Muscle of leg (tissue), 16 donors: ENCODE measurements around the gene KRT14. TPM values are rescaled to one million over a fixed set of nuclear protein-coding genes. Genes with fewer than 3 reads are reported as not detected.

Experiments
- DNase-seq: peaks from one replicate; pipeline ENCODE4 v3.0.0; 2013
- H3K27ac ChIP-seq: one replicate; pipeline ENCODE4 v1.5.1; 2013; ENCODE audit warnings: mild to moderate bottlenecking, low read length, control low read depth
- H3K27me3 ChIP-seq: one replicate; pipeline ENCODE4 v1.6.1; 2013; ENCODE audit warnings: low read length; ENCODE audit not compliant: control insufficient read depth, insufficient read depth
- H3K36me3 ChIP-seq: one replicate; pipeline ENCODE4 v1.6.1; 2013; ENCODE audit warnings: low read length; ENCODE audit not compliant: control insufficient read depth, insufficient read depth
- H3K4me1 ChIP-seq: one replicate; pipeline ENCODE4 v1.6.1; 2013; ENCODE audit warnings: low read length; ENCODE audit not compliant: control insufficient read depth, insufficient read depth
- H3K4me3 ChIP-seq: one replicate; pipeline ENCODE4 v1.5.1; 2013; ENCODE audit warnings: low read length, control low read depth
- H3K9me3 ChIP-seq: replicated peaks from 2 replicates; pipeline ENCODE4 v1.6.1; 2013; ENCODE audit warnings: low read depth, low read length; ENCODE audit not compliant: control insufficient read depth
- WGBS: methylation state at CpG from one replicate; pipeline ENCODE4 v1.1.5; 2013; ENCODE audit warnings: missing lambda C conversion rate; ENCODE audit not compliant: insufficient coverage; 5-methylcytosine and 5-hydroxymethylcytosine counted together
- long read RNA-seq, 11 donors: transcript quantifications; one replicate each; lab custom pipeline, GENCODE V29; 2026
- polyA plus RNA-seq, 8 donors: library from polyadenylated mRNA; unstranded; fragments of 120-200 nt; gene quantifications; one replicate each; pipeline versions ENCODE4 v1.2.1 to v1.2.3, GENCODE V29; 2013; ENCODE audit warnings: inconsistent platforms in 1 of 8, low replicate concordance in 1 of 8; ENCODE audit not compliant: insufficient read length in 8 of 8, insufficient read depth in 1 of 8
- total RNA-seq: library from RNA; stranded (reverse); fragments of 120-200 nt; gene quantifications from one replicate; pipeline ENCODE4 v1.2.4, GENCODE V29; 2013

The KRT14 gene
- total RNA-seq: 0.04 TPM
- 10 to 100 TPM in 1 of 8 donors, 1 to 10 TPM in 1, under 1 TPM in 5, not detected in 1; 0.24 to 49.4 (median 0.61) TPM for polyA plus RNA-seq
- long read RNA-seq, donor 1: 0 reads
- long read RNA-seq, donor 2, partial matches to known transcripts: 0 of 5 reads
- long read RNA-seq, donor 2, other reads (novel, unspliced or antisense): 0 of 5 reads
- long read RNA-seq, donor 3, partial matches to known transcripts: 0 of 2 reads
- long read RNA-seq, donor 3, other reads (novel, unspliced or antisense): 0 of 2 reads
- long read RNA-seq, donor 4: 0 reads
- long read RNA-seq, donor 5: 0 reads
- long read RNA-seq, donor 6: 0 reads
- long read RNA-seq, donor 7: 0 reads
- long read RNA-seq, donor 8: 0 reads
- long read RNA-seq, donor 9: 0 reads
- long read RNA-seq, donor 10: 0 reads
- long read RNA-seq, donor 11: 0 reads

DNA sequence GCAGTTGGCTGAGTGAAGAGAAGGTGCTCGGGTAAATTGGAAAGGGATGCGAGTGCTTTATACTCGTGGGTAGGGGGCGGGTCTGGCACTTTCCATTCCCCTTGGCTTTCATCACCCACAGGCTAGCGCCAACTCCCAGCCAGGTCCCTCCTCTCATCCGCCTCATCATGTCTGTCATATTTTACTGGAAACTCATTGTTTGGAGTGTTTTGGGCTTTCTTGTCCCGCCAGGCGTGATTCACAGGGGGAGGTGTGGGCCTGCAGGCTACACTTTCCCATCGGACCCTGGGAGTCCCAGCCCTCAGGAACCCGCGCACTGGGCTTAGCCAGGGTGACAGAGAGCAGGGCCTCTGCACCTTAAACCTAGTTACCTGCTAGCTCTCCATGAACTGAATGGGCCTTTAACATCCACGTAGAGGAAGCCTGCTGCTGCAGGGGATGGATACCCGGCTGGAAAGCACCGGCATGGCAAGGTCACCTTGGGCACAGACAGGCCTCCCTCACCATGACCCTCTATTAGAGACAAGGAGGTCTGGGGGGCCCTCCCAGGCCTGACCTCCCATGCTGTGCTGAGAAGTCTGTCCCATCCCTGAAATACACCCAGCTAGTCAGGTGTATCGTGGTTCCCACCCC, at the start of gene KRT14:
TSS of gene KRT14 (minus strand) at position 33 of the 633 bp plus-strand sequence. CDS start 61 bp downstream, outside the sequence.
- Histone ChIP-seq H3K9me3 (no peaks in the 10 kb centered on the region), H3K27ac (no peak within 1 kb of the TSS), H3K4me1 (no peaks in the 10 kb centered on the region), H3K27me3 (no peaks in the 10 kb centered on the region), H3K36me3 (no peaks in the 10 kb centered on the region), H3K4me3 (no peak within 1 kb of the TSS)
- 71% methylated on average over 6 of the region's 15 CpGs for WGBS
- no peak for DNase-seq

DNA sequence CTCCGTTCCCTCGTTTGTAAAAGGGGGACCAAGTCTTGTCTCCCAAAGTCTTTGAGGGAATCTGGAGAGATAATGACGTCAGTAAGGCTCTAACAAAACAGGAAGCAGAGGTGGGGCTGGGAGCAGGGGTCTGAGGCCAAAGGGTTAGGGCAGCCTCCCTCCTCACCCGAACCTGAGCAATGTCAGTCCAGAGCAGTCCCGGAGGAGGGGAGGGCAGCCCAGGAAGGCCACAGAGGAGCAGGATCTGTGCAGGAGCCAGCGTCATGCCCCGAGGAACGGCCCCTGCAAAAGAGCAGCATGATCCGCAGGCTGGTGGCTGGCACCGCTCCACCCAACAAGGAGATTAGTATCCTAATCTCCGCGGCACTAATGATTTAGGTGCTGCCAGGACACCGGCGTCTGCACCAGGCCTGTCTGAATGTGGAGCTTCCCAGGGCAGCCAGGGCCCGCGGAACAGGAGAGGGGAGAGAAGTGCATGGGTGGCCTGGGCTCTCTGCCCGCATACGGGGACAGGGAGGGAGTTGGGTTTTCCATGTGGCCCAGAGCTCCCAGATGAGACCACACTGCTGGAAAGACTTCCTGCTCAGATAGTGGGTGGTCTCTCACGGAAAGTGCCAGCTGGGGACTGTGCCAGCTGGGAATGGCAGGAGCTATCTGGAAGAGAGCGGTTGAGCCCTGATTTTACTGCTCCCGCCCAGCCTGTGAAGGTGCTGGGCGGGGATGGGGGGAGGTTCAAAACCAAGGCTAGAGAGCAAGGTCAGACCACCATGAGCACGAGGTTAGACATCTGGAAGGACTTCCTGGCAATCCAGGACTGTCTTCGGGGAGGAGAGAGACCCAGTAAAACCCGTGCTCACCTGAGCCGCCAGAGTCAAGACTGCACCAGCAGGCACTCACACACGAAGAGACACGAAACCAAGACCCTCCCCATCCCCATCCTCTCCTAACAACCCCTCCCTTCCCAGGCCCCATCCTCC, 48.7 kb upstream of the KRT14 start:
- H3K4me3 ChIP-seq: no peak overlapping the region
- H3K27me3 ChIP-seq: peaks cover 10% of the 10 kb centered on the region
- H3K9me3 ChIP-seq: no peaks in the 10 kb centered on the region
- WGBS: 27% methylated on average over 21 of the region's 28 CpGs
- peak; percentile 81 for DNase-seq
- no peaks in the 10 kb centered on the region for H3K36me3 ChIP-seq
- H3K27ac ChIP-seq: no peak overlapping the region
- peaks cover 28% of the 10 kb centered on the region for H3K4me1 ChIP-seq

DNA sequence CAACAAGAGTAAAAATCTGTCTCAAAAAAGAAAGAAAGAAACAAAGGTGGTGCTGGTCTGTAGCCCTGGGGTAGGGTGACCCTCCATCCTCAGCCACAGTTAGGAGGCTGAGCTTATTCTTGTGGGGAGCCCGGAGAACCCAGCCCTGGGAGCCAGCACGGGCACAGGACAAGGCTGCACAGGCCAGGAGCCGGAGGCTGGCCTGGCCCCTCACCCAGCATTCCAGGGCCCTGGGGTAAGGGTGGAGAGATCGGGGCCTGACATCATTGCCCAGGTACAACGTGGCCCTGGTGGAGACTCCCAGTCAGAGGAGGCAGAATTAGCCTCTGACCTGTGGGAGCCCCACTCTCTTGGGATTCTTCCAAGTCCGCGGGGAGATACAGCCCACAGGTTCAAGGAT, 47.9 kb upstream of the KRT14 start:
- no peak overlapping the region for H3K27ac ChIP-seq
- H3K27me3 ChIP-seq: peaks cover 8% of the 10 kb centered on the region
- no peaks in the 10 kb centered on the region for H3K36me3 ChIP-seq
- no peak for DNase-seq
- H3K4me3 ChIP-seq: no peak overlapping the region
- peaks cover 28% of the 10 kb centered on the region for H3K4me1 ChIP-seq
- no peaks in the 10 kb centered on the region for H3K9me3 ChIP-seq
- 62% methylated on average over 4 of the region's 7 CpGs for WGBS

DNA sequence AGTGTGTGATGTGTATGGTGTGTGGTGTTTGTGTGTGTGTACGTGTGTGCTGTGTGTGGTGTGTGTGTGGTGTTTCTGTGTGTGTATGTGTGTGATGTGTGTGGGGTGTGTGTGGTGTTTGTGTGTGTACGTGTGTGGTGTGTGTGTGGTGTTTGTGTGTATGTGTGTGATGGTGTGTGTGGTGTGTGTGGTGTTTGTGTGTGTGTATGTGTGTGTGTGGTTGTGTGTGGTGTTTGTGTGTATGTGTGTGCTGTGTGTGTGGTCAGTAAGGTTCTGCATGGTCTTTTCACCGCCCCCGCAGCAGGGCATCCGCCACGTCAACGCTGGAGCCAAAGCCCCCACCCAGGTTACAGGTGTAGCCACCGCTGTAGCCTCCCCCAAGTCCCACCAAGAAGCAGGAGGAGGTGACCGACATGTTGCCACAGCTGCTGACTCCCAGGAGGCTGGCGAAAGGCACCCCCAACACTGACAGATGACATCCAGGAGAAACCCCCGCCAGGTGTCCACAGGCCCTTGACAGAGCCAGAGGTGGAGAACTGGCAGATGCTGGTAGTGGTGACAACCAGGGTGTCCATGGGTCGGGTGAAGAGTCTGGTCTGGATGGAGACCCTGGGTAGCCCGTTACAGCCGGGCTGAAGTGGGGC, 47.0 kb upstream of the KRT14 start:
- no peak for DNase-seq
- H3K4me3 ChIP-seq: no peak overlapping the region
- no peak overlapping the region for H3K27ac ChIP-seq
- peaks cover 28% of the 10 kb centered on the region for H3K4me1 ChIP-seq
- H3K9me3 ChIP-seq: no peaks in the 10 kb centered on the region
- H3K27me3 ChIP-seq: peaks cover 8% of the 10 kb centered on the region
- 77% methylated on average over 4 of the region's 14 CpGs for WGBS
- no peaks in the 10 kb centered on the region for H3K36me3 ChIP-seq

DNA sequence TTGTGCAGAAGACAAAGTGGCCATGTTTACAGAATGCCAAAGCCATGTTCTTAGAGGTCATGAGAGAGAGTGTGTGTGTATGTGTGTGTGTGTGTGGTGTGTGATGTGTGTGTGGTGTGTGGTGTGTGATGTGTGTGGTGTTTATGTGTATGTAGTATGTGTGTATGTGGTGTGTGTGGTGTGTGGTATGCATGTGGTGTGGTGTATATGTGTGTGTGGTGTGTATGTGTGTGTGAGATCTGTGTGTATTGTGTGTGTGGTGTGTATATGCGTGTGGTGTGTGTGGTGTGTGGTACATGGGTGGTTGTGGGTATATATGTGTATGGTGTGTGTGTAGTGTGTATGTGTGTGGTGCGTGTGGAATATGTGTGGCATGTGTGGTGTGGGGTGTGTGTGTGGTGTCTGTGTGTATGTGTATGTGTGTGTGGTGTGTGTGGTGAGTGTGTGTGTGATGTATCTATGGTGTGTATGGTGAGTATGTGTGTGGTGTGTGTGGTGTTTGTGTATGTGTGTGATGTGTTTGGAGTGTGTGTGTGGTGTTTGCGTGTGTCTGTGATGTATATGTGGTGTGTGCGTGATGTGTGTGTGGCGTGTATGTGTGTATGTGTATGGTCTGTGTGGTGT, 45.9 kb upstream of the KRT14 start:
- H3K27ac ChIP-seq: no peak overlapping the region
- peaks cover 8% of the 10 kb centered on the region for H3K27me3 ChIP-seq
- DNase-seq: no peak
- no peaks in the 10 kb centered on the region for H3K36me3 ChIP-seq
- no peak overlapping the region for H3K4me3 ChIP-seq
- peaks cover 34% of the 10 kb centered on the region for H3K4me1 ChIP-seq
- WGBS: 80% methylated on average over 5 of the region's 5 CpGs
- no peaks in the 10 kb centered on the region for H3K9me3 ChIP-seq

DNA sequence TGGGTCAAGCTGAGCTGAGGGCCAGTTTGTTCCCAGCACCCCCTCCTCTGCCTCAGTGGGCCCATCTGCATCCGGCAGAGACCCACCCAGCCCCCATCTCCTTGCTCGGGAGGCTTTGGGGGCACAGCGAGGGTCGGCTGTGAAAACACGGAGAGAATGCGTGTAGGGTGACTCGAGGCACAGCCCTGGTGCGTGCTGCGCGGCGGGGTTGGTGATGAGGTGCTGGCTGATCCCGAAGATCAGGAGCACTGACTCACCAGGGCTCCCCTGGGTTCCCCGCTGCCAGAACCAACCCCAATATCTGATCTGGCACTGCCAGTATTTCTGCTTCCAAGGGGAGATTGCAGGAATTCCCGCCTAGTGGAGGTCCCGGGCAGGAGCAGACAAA, 45.2 kb upstream of the KRT14 start:
- no peak overlapping the region for H3K4me3 ChIP-seq
- peaks cover 33% of the 10 kb centered on the region for H3K4me1 ChIP-seq
- H3K9me3 ChIP-seq: no peaks in the 10 kb centered on the region
- H3K27me3 ChIP-seq: peaks cover 8% of the 10 kb centered on the region
- WGBS: 94% methylated on average over 13 of the region's 15 CpGs
- no peak for DNase-seq
- H3K27ac ChIP-seq: no peak overlapping the region
- no peaks in the 10 kb centered on the region for H3K36me3 ChIP-seq

DNA sequence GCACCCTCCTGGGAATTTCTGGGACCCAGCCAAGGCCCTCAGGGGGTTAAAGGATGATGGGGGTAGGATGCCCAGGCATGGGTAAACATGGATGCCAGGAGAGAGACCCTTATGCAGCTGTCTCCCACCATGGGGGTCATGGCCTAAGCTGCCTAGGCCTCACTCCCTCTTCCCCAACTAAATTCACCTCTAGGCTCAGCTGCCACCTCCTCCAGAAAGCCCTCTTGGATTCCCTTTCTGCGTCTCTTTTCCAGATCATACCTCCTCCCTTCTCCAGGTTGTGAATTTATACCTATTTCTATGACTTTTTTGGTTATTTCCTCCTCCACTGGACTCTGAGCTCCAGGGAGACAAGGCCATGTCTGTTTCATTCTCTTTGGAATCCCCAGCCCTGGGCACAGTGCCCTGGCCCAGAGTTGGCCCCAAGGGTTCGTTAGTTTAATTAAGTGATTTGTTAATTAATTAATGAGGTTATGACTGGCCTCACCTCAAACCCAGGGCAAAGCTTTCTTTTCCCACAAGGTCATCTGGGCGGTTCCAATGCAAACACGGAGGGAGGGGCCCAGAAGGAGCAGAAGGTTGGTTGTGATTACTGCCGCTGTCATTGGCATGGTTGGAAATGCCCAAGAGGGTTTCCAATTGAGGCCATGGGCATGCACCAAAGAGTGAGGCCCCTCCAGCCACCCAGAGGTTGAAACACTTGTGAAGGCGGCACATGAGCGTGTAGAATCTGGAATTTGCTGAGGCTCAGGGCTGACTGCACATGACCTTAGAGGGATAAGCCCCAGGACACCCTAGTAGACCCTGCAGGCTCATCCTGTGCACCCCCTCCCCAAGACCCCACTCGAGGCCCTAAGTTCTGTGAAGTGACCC, 44.6 kb upstream of the KRT14 start:
- no peak for DNase-seq
- H3K27me3 ChIP-seq: peaks cover 5% of the 10 kb centered on the region
- H3K27ac ChIP-seq: no peak overlapping the region
- no peaks in the 10 kb centered on the region for H3K9me3 ChIP-seq
- no peak overlapping the region for H3K4me3 ChIP-seq
- peaks cover 27% of the 10 kb centered on the region for H3K4me1 ChIP-seq
- WGBS: 80% methylated on average over 6 of the region's 8 CpGs
- H3K36me3 ChIP-seq: no peaks in the 10 kb centered on the region

DNA sequence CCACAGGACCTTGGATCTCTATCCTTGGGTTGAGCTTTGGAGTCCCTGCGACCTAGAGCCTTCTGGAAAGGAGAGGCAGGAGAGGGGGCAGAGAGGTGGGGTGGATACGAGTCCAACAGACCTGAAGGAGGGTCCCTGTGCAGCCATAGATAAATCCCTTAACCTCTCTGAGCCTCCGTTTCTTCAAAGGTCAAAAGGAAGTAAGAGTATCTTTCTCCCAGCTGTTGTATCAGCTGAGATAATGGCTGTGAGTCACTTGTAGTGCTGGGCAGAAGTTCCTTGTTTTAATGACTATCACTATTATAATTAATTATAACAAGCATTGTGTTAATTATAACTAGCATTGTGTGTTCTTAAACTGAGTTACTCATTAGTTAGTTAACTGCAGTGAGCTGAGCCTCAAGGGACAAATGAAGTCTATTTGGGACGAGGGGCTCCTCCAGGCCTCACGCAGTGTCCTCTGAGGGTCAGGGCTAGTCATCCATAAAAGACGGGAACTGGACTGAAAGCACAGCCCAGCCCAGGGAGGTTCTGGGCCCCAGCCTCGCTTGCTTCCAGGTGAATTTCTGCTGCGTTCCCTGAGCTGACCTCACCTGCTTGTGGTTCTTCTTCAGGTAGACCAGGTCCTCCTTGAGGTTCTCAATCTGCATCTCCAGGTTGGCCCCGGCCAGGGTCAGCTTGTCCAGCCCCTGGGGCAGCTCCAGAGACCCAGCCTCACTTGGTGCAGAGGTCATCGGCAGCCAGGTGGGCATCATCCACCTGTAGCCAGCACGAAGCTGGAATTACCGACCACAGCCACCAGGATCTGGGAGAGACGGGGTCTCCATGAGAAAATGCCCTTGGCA, 43.4 kb upstream of the KRT14 start:
- Histone ChIP-seq H3K4me3 (no peak overlapping the region), H3K27ac (no peak overlapping the region), H3K27me3 (no peaks in the 10 kb centered on the region), H3K9me3 (no peaks in the 10 kb centered on the region), H3K4me1 (peaks cover 15% of the 10 kb centered on the region), H3K36me3 (no peaks in the 10 kb centered on the region)
- no peak for DNase-seq
- 76% methylated on average over 8 of the region's 13 CpGs for WGBS
